ENCODE measurements around the gene CHN1.

The CHN1 gene

DNA sequence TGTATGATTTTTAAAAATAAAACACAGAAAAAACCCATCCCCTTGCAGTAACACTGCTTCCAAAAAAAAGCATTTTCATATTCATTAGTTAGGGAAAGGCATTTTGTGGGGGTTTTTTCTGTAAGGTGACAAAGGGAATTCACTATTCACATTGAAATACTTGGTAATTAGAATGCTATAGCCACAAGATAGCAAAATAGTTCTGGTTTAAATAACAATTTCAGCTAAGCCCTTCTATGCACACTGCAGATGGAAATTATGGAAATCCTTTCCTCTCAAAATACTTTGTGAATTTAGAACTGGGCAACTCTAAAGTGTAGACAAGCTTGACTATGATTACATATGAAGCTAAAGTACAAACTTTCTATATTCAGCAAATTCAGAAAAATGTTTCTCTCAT, 138.8 kb downstream of the CHN1 start:
- no peak for DNase-seq

DNA sequence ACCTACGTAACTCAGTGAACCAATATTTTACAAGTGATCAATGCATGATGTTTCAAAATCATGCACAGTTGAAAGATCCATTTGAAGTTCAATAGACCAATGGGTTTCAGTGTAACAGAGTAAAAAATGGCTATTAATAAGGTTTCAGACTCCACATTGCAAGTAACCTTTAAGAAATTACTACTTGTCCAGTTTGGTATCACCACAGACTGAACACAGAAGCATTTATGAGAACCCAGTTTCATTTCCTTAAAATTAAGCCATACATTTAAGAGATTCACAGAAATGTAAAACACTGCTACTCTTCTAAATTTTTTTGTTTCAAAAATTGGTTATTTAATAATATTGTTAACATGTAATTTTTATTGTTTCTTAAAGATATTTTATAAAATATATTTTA, 142.0 kb downstream of the CHN1 start:
- no peak for DNase-seq

DNA sequence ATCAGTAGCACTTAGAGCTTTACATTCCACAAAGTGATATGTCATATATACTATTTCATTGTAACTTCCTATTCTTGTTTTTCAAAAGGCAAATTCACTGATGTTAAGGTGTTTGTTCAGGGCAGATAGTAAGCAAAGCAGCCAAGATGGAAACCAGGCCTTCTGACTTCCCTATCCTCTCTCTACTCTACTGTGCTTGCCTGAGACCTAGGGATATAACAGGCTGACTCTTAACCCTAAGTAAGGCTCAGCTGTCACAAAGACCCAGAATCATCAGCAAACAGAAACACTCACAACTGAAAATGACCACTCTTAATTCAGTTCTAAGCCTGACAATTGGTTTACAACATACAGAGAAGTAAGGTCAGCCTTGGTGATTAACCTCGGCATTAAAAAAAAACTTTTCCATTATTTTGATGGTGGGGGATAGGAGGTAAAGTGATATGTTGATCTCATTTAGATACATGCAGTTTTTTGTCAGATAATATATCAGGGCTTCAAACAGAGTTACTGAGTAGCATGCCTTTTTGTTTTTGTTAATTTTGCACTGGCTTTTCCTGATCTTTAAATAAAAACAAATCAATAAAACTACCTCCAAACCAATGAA, 145.5 kb downstream of the CHN1 start:
- DNase-seq: no peak

DNA sequence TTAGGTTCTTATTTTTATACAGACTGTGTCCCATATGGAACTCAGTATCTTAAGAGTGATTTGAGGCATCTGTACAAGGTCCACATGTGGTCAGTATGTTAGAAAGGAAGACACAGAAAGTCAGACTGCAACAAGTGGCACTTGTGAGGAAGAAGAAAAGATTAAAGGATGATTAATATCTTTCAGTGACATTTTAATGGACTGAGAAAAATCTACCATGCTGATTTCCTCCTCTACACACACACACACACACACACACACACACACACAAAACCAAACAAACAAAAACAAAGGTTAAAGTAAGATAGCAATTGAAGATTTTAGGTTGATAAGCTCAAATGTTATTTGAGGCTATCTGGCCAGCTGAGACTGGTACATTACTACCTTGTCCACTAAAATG, 146.4 kb downstream of the CHN1 start:
- no peak for DNase-seq

DNA sequence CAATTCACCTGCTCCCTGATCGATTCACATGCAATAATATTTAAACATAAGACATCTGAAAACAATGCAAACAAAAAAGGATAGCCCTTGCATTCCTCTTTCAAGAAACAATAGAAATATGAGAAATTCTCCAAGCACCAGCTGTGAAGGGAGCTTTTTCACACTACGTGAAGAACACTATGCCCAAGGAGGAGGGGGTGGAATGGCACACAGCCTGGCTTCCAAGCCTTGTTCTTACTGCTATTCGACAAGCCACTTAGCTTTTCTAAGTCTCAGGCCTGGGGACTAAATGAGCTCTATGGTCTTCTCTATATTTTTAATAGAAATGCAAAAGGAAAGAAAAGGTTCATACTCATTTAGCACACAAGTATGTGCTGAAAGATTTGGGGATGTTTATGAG, 148.7 kb downstream of the CHN1 start:
- DNase-seq: no peak

DNA sequence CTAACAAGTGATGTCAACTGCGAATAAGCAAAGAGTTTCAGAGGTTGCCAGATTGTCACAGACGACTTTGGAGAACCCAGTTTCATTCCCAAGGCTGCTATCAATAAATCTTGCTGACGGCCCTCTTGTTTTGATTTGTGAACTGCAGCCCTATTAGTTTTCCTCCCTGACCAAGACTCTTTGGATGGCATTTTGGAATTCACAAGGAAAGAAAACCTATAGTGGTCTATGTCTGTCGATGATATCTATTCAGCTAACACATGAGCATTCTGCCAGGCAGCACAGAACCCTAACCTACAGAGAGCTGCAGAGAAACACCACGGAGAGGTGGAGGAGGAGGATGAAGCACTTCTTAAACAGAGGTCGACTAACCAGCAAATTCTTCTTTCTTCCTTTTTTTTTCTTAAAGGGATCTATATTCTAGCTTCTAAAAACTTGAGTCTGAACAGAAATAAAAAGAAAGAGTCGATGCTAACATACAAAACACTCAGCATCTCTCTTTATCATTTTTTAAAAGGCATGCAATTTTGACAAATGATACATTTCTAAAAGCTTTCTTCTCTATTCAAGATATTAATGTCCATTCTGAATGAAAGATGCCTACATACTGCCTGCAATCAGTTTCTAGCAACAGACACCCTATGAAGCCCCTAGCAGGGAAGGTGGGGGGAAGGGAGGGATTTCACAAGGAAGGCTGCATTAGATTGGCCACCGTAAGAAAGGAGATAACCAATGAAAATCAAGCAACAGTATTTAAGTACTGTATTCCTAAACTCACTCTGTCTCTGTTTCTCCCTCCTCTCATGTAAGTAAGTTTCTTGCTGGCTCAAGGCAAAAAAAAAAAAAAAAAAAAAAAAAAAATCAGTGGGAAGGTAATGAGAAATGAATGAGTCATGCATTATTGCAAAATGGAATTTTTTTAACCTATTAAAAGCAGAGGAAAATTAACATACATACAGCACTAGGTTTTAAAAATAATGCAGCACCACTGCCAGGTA, 157.9 kb downstream of the CHN1 start:
- DNase-seq: no peak

DNA sequence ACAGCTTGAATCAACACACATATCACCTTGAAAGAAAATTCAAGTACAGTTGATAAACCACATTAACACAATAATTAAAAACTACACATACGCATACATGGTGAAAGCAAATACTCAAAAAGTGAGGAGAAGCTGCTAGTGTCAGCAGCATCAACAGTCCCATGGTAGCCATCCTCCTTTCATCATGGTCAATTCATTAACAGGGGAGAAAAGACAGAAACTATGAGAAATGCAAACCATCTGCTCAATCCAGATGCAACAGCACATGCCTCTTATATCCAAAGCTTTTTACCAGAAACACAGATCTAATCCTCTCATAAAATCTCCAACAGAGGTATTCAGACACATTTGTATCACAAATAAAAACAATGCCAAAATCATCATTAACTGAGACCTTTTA, 159.0 kb downstream of the CHN1 start:
- DNase-seq: no peak

DNA sequence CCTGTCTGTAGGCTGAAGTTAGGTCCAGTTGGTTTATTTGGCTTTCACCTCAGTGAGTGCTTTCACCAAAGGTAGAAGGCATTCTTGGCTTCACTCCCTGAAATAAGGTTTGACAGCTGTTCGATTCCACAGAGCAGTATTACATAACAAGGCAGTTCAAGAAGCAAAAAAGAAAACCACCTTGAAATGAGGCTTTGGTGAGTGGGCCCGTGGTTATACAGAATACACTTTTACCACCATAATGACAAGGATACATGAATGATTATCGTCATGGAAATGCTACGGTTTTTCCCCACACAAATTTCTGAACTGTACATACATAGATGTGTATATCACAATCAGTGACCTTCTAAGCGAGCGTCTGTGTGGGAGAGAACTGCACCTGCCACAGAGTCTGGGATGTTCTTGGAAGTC, 160.9 kb downstream of the CHN1 start:
- DNase-seq: no peak

DNA sequence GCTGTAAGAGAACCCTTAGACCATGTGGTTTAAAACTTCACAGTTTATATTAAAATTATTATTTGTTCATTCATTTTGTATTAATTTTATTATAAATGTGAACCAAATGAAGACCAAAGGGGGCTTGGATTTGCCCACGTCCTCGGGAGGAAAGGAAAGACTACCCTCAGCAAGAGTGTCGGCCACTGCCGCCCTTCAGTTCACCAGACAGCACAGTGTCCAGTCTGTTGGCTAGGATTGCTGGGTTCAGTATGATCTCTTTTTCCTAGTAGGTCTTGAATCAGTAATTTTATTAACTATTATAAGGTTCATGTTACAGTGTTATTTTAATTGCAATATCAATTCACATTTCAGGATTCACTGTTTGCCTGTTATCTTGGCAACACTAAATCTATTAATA, 162.7 kb downstream of the CHN1 start:
- DNase-seq: no peak

DNA sequence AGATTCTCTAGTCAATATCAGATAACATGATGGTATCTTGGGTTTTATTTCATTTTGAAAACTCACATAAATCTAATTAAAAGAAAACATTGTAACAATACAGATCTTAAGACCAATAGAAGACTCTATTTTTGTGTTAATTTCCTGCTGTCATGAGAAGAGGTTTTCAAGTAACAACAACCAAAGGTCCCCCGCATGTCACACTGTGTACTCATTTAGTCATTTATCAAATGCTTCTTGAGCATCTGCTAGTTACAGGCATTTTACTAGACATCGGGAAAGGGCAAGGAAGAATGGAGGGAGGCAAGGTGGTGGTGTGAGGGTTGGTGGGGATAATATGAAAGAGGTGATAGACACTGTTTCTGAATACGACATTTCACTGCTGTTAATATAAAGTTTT, 163.2 kb downstream of the CHN1 start:
- DNase-seq: no peak

DNA sequence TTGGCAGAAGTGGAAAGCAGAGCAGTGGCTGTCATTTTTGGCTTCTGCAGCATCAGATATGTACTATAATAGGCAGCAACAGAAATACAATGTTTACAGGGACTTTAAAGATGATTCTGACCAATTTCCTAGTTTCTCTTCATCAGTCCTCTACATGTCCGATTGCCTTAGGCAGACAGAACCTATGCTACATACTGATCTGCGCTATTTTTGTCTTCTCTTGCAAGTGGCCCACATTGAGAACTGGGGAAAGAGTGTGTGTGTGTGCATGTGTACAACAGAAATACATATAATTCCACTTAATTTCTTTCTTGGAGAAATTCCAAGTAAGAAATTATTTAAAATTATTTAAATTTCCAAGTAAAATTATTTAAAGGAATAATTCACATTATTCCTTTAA, 163.8 kb downstream of the CHN1 start:
- DNase-seq: no peak

DNA sequence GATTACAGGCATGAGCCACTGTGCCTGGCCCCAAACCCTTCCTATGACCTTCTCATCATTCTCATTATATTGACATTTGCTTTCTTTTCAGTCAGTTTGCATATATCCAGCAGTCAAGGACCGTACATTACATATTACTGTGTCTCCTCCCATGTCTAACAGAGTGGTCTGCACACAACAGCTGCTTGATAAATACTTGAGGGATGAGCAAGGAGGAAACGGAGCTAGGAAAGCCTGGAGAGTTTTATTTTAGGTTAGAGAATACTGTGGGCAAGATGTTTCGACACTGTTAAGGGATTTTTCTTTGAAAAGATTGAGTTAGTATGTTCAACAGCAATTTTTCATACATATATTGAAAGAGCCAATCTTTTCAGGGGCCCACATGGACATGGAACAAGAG, 164.7 kb downstream of the CHN1 start:
- DNase-seq: no peak

DNA sequence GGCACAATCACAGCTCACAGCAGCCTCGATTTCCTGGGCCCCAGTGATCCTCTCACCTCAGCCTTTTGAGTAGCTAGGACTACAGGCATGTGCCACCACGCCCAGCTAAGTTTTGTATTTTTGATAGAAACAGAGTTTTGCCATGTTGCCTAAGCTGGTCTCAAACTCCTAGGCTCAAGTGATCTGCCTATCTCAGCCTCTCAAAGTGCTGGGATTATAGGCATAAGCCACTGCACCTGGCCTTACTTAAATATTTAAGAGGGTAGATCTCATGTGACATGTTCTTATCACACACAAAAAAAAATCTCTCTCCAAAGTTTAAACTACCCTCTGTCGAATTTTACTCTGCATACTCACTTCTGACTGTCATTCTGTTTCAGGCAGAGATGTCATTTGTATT, 165.5 kb downstream of the CHN1 start:
- no peak for DNase-seq

DNA sequence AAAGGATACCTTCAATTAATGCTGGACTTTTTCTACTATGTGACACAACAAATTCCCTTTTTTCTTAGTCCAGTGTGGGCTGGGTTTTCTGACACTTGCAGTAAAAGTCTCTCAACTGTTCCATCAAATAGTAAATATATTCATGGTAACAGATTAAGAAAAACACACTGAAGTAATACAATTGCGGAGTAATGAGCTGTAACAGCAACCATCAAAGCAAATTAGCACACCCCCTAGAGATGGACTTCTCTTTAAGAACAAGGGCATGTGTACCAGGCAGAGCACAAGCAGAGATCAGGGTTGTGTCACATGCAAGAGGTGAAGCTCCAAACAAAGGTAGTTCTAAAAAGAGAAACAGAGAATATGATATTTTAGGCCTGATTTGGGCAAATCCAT, 168.2 kb downstream of the CHN1 start:
- DNase-seq: no peak

DNA sequence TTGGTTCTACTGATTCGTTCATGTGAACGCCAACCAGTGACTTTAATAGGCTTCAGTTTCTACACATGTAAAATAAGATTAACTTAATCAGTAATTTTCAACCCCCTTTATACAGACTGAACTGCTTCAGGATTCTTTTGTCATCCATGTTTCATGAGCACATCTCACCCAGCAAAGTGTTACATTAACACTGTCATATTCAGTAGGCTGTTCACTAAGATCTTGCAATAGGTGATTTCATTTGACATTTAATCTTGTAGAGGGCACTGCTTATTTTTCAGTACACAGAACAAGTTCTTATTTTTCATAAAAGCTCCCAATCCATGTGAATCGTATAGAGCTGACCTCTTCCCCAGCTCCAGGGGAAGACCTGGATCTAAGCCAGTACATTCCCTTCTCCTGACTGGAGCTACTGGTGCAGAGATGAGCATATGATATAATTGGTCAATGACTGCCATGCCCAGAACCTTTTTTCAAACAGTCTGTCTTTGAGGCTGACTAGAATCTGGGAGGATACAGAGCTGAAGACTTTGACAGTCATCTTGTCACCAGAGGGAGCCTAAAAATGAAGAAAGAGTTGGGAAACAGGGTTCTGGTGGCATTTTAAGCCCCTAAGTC, 168.7 kb downstream of the CHN1 start:
- no peak for DNase-seq

DNA sequence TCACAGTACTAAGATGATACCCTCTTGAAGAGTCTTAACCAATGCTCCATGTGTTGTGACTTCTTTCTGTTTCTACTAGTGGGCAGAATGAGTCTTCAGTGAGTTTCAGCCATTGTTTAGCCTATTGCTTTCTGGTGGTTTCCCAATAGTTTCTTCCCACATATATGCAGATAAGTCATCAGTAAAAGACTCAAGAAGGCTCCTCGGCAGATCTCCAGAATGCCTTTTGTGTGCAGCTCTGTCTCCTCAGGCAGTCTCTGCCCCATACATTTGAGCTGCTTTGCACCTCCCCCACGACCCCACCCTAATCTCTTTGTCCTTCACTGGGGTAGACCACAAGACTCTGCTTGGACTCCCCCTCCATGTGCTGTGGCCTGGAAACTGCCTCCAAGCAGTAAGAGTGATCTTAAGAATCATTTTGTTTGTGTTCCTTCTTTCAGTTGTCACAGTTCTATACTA, 169.4 kb downstream of the CHN1 start:
- no peak for DNase-seq

DNA sequence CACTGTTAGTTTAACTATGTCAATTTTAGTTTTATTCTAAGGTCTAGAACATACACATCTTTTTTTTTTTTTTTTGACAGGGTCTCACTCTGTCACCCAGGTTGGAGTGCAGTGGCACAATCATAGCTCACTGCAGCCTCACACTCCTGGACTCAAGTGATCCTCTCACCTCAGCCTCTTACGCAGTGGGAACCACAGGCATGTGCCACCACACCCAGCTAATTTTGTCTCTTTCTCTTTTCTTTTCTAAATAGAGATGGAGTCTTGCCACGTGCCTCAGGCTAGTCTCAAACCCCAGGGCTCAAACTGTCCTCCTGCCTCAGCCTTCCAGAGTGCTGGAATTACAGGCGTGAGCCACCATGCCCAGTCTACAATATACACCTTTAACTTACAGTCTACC, 171.4 kb downstream of the CHN1 start:
- no peak for DNase-seq

DNA sequence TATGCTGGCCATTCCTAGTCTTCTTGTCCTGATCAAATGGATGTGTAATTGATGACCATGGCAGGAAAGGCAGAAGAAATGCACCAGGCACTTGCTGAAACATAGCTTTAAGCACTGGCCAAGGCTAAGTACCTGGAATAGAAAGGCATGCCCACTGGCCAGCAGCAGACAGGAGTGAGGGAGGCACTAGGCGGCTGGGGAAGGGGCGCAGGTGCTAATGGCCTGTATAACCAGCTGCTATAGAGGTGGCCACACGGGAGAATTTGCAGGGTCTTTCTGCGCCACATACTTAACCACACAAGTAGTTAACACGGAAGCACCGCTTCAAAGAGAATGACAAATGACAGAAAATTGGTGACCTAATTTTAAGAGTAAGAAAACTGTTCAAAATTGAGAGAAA, 174.6 kb downstream of the CHN1 start:
- no peak for DNase-seq

DNA sequence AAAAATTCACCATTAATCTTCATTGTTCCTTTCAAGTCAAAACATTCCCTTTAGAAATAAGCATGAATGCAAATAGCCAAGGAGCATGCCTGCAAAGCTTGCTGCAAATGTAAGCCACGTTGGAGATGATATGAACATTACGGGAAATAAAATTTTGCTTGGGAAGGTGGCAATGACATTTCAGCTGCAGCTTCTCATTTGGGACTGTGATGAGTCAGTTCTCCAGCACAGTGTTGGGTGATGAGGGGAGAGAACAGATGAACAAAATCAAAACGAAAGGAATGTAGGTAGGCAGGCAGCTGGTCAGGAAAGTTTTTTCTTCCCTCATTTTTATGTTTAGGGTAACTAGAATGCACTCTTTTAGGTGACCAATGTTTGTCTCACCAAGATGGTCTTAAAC, 175.6 kb downstream of the CHN1 start:
- no peak for DNase-seq

DNA sequence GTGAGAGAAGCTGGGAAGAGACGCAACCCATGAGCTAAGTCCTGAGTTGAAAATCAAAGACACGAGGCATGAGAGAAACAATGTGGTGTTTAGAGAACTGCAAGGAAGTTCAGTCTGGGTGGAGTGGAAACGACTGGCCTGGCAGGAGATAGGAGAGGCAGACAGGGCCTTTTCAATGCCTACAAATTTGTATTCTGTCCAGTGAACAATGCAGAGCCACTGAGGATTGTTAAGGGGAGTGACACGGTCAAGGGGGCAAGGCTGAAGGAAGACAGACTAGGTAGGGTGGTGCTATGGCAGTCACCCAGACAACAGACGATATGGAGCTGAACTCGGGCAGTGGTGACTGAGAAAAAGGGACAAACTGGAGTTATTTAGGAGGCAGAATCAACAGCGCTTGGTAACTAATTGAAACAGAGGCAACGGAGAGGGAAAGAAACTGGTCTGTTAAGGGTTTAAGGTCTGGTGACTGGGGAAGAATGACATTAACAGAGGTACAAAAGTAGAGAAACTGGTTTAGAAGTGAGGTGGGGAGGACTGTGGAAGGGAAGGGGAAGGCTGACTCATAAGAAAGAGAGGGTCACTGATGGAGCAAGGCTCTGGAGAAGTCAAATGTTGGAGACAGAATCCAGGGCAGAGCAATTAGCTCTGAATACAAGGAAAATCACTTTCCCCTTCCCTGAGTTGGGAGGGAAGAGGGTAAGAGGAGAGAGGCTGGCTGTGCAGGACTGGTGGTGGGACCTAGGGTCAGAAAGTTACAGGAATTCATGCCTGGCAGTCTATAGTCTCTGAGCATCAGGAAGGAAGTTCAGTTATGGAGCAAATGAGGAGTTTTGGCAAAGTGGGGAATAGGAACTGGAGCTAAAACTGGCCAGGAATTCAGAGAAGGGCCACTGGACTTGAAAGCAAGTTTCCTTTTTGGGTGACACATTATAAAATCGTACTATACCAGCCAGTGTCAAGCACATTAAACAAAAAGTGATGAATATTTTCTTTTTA, 177.5 kb downstream of the CHN1 start:
- no peak for DNase-seq

DNA sequence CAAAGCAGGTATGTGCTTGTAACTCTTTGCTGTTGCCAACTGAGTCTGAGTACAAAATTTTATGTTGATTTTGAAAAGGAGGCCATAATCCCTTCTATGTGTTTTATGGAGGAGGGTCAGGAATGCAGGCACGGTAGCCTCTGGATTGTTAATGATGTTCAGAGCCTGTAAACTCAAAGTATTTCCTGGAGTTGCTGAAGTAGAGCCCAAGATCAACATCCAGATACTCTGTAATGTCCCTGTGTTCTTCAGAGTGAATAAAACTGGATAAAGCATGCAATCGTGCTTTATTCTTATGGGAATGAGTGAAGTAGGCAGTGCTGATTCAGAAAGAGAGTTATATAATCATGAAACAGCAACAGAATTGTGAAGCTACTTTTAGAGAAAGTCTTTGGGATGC, 179.1 kb downstream of the CHN1 start:
- no peak for DNase-seq

DNA sequence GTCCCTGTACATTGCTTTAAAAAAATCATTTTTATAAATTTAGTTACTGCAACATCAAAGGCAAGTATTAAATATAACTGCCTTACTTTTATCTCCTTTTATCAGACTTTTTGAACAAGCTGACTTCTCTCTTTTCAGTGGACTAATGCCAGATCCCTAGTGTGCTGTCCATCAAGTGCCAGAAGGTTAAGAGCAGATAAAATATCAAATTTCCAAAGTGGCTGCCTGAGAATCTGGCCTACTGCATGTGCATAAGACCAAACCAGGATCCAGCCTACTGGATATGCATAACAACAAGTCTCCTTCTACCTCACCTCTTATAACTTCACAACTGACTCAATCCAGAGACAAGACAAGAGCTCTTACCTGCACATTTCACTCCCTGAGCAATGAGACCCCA, 181.1 kb downstream of the CHN1 start:
- no peak for DNase-seq

DNA sequence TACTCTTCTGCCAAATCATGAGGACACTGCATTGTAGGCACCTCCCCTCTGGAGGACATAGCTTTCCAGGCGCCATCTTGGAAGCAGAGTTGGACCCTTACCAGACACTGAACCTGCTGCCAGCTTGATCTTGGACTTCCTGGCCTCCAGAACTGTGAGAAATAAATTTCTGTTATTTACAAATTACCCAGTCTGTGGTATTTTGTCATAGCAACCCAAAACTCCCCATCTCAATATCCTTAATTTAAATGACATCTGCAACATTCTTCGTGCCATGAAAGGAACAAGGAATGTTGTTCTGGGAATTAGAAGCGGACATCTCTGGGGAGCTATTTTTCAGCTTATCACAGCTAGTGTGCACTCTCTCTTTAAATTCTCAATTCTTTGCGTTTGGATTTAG, 183.6 kb downstream of the CHN1 start:
- no peak for DNase-seq
